C4-2B (cell line): ENCODE results near the gene HOXA7.

Experiments
- ZFX ChIP-seq: fragments of 450-650 bp; IDR thresholded peaks from 2 replicates; pipeline ENCODE4 v1.6.1; 2017
- TF ChIP-seq, protein P1 (sequence below): fragments of 450-650 bp; conservative IDR thresholded peaks from 2 replicates; pipeline ENCODE4 v1.5.1; 2017; ENCODE audit warnings: mild to moderate bottlenecking

DNA sequence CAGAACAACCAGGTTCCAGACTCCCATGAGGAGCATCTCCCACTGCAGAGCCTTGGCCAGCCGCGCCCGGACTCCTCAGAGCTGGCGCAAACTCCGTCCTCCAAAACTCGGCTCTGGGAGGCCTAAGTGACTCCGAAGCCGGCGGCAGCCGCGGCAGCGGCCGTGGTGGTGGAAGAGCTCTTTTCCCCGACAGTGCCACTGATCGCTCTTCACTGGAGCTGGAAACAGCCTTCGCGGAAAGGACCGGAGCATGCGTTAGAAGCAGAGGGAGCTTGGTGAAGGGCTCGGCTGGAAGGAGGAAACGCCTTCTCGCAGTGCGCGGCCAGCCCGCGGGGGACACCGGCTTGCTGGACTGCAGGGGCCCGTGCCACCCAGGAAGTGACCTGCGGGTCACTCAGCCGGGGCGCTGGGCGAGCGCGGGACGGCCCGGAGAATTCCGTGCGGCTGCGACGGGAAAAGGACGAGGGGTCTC lies 48.4 kb upstream of the HOXA7 start:
- TF ChIP-seq, protein P1, sequence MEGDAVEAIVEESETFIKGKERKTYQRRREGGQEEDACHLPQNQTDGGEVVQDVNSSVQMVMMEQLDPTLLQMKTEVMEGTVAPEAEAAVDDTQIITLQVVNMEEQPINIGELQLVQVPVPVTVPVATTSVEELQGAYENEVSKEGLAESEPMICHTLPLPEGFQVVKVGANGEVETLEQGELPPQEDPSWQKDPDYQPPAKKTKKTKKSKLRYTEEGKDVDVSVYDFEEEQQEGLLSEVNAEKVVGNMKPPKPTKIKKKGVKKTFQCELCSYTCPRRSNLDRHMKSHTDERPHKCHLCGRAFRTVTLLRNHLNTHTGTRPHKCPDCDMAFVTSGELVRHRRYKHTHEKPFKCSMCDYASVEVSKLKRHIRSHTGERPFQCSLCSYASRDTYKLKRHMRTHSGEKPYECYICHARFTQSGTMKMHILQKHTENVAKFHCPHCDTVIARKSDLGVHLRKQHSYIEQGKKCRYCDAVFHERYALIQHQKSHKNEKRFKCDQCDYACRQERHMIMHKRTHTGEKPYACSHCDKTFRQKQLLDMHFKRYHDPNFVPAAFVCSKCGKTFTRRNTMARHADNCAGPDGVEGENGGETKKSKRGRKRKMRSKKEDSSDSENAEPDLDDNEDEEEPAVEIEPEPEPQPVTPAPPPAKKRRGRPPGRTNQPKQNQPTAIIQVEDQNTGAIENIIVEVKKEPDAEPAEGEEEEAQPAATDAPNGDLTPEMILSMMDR, result no peak
- TF ChIP-seq ZFX, result no peak
